ENCODE measurements around the gene ARX. TPM values are rescaled to one million over a fixed set of nuclear protein-coding genes. Genes with fewer than 3 reads are reported as not detected.

ARX gene
- total RNA-seq, 1 donor from 2014 or later = not detected

- Mint-ChIP-seq H3K9me3 (ENCODE audit: unreplicated experiment) (no peaks in the 10 kb centered on the region), H3K4me1 (ENCODE audit: unreplicated experiment) (peaks cover 5% of the 10 kb centered on the region), H3K36me3 (ENCODE audit: unreplicated experiment) (peaks cover 3% of the 10 kb centered on the region), H3K27me3 (ENCODE audit: unreplicated experiment) (no peaks in the 10 kb centered on the region), H3K4me3 (ENCODE audit: unreplicated experiment) (no peak overlapping the region), H3K27ac (ENCODE audit: unreplicated experiment) (no peak overlapping the region)
- DNase-seq (ENCODE audit: extremely low spot score, unreplicated experiment) = no peak
- no peak for TF ChIP-seq CTCF (IDR thresholded peaks at IDR 0.05)
These were observed 27.5 kb downstream of the ARX start for GRCh38 chrX:24988314-24988713.

- Mint-ChIP-seq H3K27me3 (ENCODE audit: unreplicated experiment) (no peaks in the 10 kb centered on the region), H3K27ac (ENCODE audit: unreplicated experiment) (no peak overlapping the region), H3K36me3 (ENCODE audit: unreplicated experiment) (peaks cover 3% of the 10 kb centered on the region), H3K9me3 (ENCODE audit: unreplicated experiment) (no peaks in the 10 kb centered on the region), H3K4me1 (ENCODE audit: unreplicated experiment) (peaks cover 5% of the 10 kb centered on the region), H3K4me3 (ENCODE audit: unreplicated experiment) (no peak overlapping the region)
- no peak for DNase-seq (ENCODE audit: extremely low spot score, unreplicated experiment)
- no peak for TF ChIP-seq CTCF (IDR thresholded peaks at IDR 0.05)
These were observed 28.0 kb downstream of the ARX start for GRCh38 chrX:24987731-24988130.

- H3K27ac Mint-ChIP-seq (ENCODE audit: unreplicated experiment) = no peak overlapping the region
- H3K4me3 Mint-ChIP-seq (ENCODE audit: unreplicated experiment) = no peak overlapping the region
- peaks cover 4% of the 10 kb centered on the region for H3K36me3 Mint-ChIP-seq (ENCODE audit: unreplicated experiment)
- H3K27me3 Mint-ChIP-seq (ENCODE audit: unreplicated experiment) = no peaks in the 10 kb centered on the region
- H3K9me3 Mint-ChIP-seq (ENCODE audit: unreplicated experiment) = no peaks in the 10 kb centered on the region
- no peak for TF ChIP-seq CTCF (IDR thresholded peaks at IDR 0.05)
- DNase-seq (ENCODE audit: extremely low spot score, unreplicated experiment) = no peak
- H3K4me1 Mint-ChIP-seq (ENCODE audit: unreplicated experiment) = peaks cover 8% of the 10 kb centered on the region
These were observed 30.6 kb downstream of the ARX start for GRCh38 chrX:24985120-24985519.

- H3K9me3 Mint-ChIP-seq (ENCODE audit: unreplicated experiment) = no peaks in the 10 kb centered on the region
- no peaks in the 10 kb centered on the region for H3K27me3 Mint-ChIP-seq (ENCODE audit: unreplicated experiment)
- no peak overlapping the region for H3K27ac Mint-ChIP-seq (ENCODE audit: unreplicated experiment)
- no peak for TF ChIP-seq CTCF (IDR thresholded peaks at IDR 0.05)
- peaks cover 17% of the 10 kb centered on the region for H3K4me1 Mint-ChIP-seq (ENCODE audit: unreplicated experiment)
- H3K36me3 Mint-ChIP-seq (ENCODE audit: unreplicated experiment) = peaks cover 7% of the 10 kb centered on the region
- DNase-seq (ENCODE audit: extremely low spot score, unreplicated experiment) = no peak
- H3K4me3 Mint-ChIP-seq (ENCODE audit: unreplicated experiment) = no peak overlapping the region
These were observed 31.8 kb downstream of the ARX start for GRCh38 chrX:24983931-24984330.

GRCh38 chrX:24982306-24982965, 33.3 kb downstream of the ARX start:
- H3K27ac Mint-ChIP-seq (ENCODE audit: unreplicated experiment) = no peak overlapping the region
- peaks cover 7% of the 10 kb centered on the region for H3K36me3 Mint-ChIP-seq (ENCODE audit: unreplicated experiment)
- no peak for DNase-seq (ENCODE audit: extremely low spot score, unreplicated experiment)
- H3K27me3 Mint-ChIP-seq (ENCODE audit: unreplicated experiment) = no peaks in the 10 kb centered on the region
- no peak overlapping the region for H3K4me3 Mint-ChIP-seq (ENCODE audit: unreplicated experiment)
- H3K9me3 Mint-ChIP-seq (ENCODE audit: unreplicated experiment) = no peaks in the 10 kb centered on the region
- no peak for TF ChIP-seq CTCF (IDR thresholded peaks at IDR 0.05)
- peaks cover 12% of the 10 kb centered on the region for H3K4me1 Mint-ChIP-seq (ENCODE audit: unreplicated experiment)
